Nephron progenitor cell (in vitro differentiated cells): ENCODE measurements around the gene SLC22A8.

Experiments used
- DNase-seq: peaks from one replicate; pipeline ENCODE4 v3.0.0; 2021
- H3K27ac Mint-ChIP-seq: 2 replicates; pipeline ENCODE4 v1.8.0; 2021; ENCODE audit warnings: mild to moderate bottlenecking, moderate library complexity, mixed read lengths
- H3K27me3 Mint-ChIP-seq: 2 replicates; pipeline ENCODE4 v1.8.0; 2021; ENCODE audit warnings: mild to moderate bottlenecking, low read depth, mixed read lengths; ENCODE audit not compliant: poor library complexity
- H3K36me3 Mint-ChIP-seq: 2 replicates; pipeline ENCODE4 v1.8.0; 2021; ENCODE audit warnings: low read depth, mixed read lengths
- H3K4me1 Mint-ChIP-seq: 2 replicates; pipeline ENCODE4 v1.8.0; 2021; ENCODE audit warnings: mixed read lengths
- H3K4me3 Mint-ChIP-seq: 2 replicates; pipeline ENCODE4 v1.8.0; 2021; ENCODE audit warnings: mild to moderate bottlenecking, moderate library complexity, mixed read lengths
- H3K9me3 Mint-ChIP-seq: 2 replicates; pipeline ENCODE4 v1.8.0; 2021; ENCODE audit warnings: mild to moderate bottlenecking, moderate library complexity, mixed read lengths
- TF ChIP-seq, protein P1 (sequence below): fragments of 200-600 bp; sonication (generic); IDR thresholded peaks from 2 replicates; pipeline ENCODE4 v1.5.0; 2021; ENCODE audit warnings: antibody characterized with exemption

SLC22A8 gene

DNA sequence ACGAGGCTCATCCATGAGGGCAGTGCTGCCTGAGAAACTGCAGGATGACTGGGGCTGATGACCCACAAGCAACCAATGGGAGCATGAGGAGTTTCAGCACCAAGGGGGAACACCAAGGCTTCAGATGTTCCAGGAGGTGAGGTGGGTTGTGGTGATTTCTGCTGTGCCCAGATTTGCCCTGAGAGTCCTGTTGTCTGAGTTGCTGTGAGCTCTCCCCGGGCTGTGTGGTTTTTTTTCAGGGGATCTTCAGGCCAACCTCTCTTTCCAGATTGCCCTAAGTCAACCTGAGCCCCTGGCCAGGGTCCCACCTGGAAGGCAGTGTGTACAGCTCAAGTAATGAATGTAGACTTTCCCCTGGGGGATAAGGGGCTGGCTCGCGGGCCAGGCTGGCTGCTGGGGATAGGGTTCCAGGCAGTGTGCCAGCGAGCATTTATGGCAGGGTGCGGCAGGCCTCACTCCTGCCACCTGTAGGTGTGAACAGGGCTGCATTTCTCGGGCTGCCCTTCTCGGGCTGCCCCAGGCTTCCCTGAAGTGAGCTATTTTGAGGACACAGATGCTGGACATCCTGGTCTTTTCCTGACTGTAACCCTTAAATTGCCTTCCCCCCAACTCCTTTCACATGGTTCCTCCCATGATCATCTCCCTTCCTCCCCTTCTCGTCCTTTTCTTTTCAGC lies 40.7 kb downstream of the SLC22A8 start:
- Mint-ChIP-seq H3K4me3 (no peak overlapping the region), H3K27ac (no peak overlapping the region), H3K36me3 (no peaks in the 10 kb centered on the region), H3K4me1 (no peaks in the 10 kb centered on the region), H3K9me3 (no peaks in the 10 kb centered on the region), H3K27me3 (peaks cover 56% of the 10 kb centered on the region)
- peak; percentile 54 for DNase-seq
- TF ChIP-seq, protein P1, sequence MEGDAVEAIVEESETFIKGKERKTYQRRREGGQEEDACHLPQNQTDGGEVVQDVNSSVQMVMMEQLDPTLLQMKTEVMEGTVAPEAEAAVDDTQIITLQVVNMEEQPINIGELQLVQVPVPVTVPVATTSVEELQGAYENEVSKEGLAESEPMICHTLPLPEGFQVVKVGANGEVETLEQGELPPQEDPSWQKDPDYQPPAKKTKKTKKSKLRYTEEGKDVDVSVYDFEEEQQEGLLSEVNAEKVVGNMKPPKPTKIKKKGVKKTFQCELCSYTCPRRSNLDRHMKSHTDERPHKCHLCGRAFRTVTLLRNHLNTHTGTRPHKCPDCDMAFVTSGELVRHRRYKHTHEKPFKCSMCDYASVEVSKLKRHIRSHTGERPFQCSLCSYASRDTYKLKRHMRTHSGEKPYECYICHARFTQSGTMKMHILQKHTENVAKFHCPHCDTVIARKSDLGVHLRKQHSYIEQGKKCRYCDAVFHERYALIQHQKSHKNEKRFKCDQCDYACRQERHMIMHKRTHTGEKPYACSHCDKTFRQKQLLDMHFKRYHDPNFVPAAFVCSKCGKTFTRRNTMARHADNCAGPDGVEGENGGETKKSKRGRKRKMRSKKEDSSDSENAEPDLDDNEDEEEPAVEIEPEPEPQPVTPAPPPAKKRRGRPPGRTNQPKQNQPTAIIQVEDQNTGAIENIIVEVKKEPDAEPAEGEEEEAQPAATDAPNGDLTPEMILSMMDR = peak; percentile 56

DNA sequence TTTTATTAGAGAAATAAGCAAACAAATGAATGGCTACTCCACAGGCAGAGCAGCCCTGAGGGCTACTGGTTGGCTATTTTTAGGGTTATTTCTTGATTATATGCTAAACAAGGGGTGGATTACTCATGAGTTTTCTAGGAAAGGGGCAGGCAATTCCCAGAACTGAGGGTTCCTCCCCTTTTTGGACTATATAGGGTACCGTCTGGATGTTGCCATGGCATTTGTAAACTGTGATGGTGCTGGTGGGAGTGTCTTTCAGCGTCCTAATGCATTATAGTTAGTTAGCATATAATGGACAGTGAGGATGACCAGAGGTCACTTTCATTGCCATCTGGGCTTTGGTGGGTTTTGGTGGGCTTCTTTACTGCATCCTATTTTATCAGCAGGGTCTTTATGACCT lies 50.1 kb downstream of the SLC22A8 start:
- Mint-ChIP-seq H3K27ac (no peak overlapping the region), H3K36me3 (no peaks in the 10 kb centered on the region), H3K4me1 (no peaks in the 10 kb centered on the region), H3K9me3 (peaks cover 18% of the 10 kb centered on the region), H3K27me3 (peaks cover 29% of the 10 kb centered on the region), H3K4me3 (no peak overlapping the region)
- DNase-seq = no peak
- TF ChIP-seq, protein P1 = no peak

DNA sequence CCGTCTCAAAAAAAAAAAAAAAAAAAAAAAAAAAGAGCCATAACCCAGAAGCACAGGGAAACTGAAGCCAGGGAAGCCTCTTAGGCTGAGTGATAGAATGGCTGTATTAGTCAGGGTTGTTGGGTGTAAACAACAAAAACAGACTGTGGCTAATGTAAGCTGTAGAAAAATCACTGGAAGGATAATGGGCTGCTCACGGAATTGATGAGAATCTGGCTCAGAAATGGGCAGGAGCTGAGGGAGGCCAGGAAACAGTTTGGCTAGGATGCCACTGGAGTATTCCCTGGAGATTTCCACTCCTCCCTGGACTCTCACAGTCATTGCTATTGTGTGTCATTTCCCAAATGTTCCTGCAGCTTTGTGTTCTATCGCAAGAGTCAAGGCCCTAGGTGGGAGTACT lies 53.2 kb downstream of the SLC22A8 start:
- no peak for DNase-seq
- no peaks in the 10 kb centered on the region for H3K36me3 Mint-ChIP-seq
- peaks cover 15% of the 10 kb centered on the region for H3K9me3 Mint-ChIP-seq
- no peak overlapping the region for H3K4me3 Mint-ChIP-seq
- TF ChIP-seq, protein P1 = no peak
- H3K27me3 Mint-ChIP-seq = peaks cover 17% of the 10 kb centered on the region
- no peak overlapping the region for H3K27ac Mint-ChIP-seq
- peaks cover 14% of the 10 kb centered on the region for H3K4me1 Mint-ChIP-seq

DNA sequence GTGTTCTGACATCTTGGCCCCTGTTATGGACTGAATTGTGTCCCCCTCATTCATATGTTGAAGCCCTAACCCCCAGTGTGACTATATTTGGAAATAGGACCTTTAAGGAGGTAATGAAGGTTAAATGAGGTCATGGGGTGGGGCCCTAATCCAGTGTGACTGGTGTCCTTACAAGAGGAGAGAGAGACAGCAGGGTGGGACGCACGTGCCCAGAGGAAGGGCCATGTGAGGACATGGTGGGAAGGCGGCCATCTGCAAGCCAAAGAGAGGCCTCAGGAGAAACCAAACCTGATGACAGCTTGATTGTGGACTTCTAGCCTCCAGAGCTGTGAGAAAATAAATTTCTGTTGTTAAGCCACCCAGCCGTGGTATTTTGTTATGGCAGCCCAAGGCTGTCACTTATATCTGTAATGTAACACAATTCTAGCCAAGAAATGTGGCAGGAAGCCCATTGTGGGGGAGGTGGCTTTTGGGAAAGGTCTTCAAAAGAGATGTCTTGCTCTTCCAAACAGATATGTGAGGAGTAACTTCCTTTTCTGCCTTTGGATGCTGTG lies 54.5 kb downstream of the SLC22A8 start:
- Mint-ChIP-seq H3K9me3 (peaks cover 3% of the 10 kb centered on the region), H3K27ac (peak overlapping the region; percentile 50), H3K4me1 (peaks cover 14% of the 10 kb centered on the region), H3K36me3 (no peaks in the 10 kb centered on the region), H3K27me3 (peaks cover 23% of the 10 kb centered on the region), H3K4me3 (no peak overlapping the region)
- TF ChIP-seq, protein P1 = no peak
- DNase-seq = no peak

DNA sequence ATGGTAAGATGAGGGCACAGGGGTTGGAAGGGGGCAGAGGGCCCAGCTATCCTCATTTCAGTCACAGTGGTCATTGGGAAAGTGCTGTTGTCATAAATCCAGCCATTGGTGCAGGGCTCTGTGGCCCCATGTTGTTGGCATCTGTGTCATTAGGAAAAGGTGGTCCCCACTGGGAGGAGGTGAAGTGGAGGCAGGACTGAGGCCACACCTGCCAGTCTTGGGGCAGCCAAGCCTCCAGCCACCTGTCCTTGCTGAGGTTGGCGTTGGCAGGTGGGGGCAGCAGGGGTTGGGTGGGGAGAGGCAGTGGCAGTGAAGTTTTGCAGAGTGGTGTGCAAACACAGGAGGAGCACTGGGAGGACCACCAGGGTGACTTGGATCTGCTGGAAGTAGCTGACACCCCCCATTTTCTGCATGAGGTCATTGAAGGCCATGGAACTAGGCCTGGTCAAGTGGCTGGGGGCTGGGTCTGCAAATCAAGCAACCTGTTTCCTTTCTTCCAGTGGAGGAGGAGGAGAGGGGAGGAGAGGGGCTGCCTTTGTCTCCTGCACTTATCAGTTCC lies 56.1 kb downstream of the SLC22A8 start:
- H3K27me3 Mint-ChIP-seq = peaks cover 20% of the 10 kb centered on the region
- no peak overlapping the region for H3K4me3 Mint-ChIP-seq
- no peak for DNase-seq
- peaks cover 14% of the 10 kb centered on the region for H3K4me1 Mint-ChIP-seq
- peaks cover 3% of the 10 kb centered on the region for H3K9me3 Mint-ChIP-seq
- TF ChIP-seq, protein P1 = no peak
- H3K27ac Mint-ChIP-seq = no peak overlapping the region
- H3K36me3 Mint-ChIP-seq = no peaks in the 10 kb centered on the region
